SK-N-SH (cell line): Measurements from ENCODE around the gene ZC3H12A. TPM values are rescaled to one million over a fixed set of nuclear protein-coding genes. Genes with fewer than 3 reads are reported as not detected.

Experiments
- CTCF ChIA-PET: fragments of 300-600, 350-600 bp; formaldehyde crosslinking; extraction: SDS; loops from one replicate; lab custom pipeline; 2021; lab: Yijun Ruan, JAX
- POLR2A ChIA-PET: fragments of 350-600 bp; sonication (Branson Sonifier 250); formaldehyde crosslinking; extraction: SDS; loops from one replicate; lab custom pipeline; 2020; ENCODE audit warnings: antibody characterized with exemption, inconsistent platforms; lab: Yijun Ruan, JAX
- DNase-seq: peaks from one replicate; pipeline ENCODE4 v3.0.0; 2012
- H2AFZ ChIP-seq: fragments of 200-600 bp; sonication (generic); 2 replicates; pipeline ENCODE4 v1.8.1; 2016; ENCODE audit warnings: antibody characterized with exemption, mild to moderate bottlenecking, low read depth
- H3F3A ChIP-seq: fragments of 200-600 bp; sonication (generic); replicated peaks from 2 replicates; pipeline ENCODE3; 2016; ENCODE audit warnings: antibody characterized with exemption, mild to moderate bottlenecking; ENCODE audit not compliant: insufficient read depth
- H3K27ac ChIP-seq, 2 experiments: fragments of 200-500 bp in 1 of 2; fragments of 200-600 bp in 1 of 2; sonication (Bioruptor generic) in 1 of 2; sonication (generic), shearing (Covaris generic) in 1 of 2; 2 replicates each; pipeline versions ENCODE4 v1.5.1 to v1.6.1; 2014 to 2016; ENCODE audit warnings: low read depth in 2 of 2, inconsistent platforms in 1 of 2, low read length in 1 of 2, mild to moderate bottlenecking in 1 of 2, mixed read lengths in 1 of 2
- H3K27me3 ChIP-seq: fragments of 200-600 bp; sonication (generic), shearing (Covaris generic); 2 replicates; pipeline ENCODE4 v1.6.1; 2016; ENCODE audit warnings: mixed run types; ENCODE audit not compliant: insufficient read depth
- H3K36me3 ChIP-seq, 2 experiments: fragments of 200-500 bp in 1 of 2; fragments of 200-600 bp in 1 of 2; sonication (Bioruptor generic) in 1 of 2; sonication (generic) in 1 of 2; replicated peaks in 1 of 2; 2 replicates each; pipeline versions ENCODE3 to v1.5.1; 2014 to 2016; ENCODE audit warnings: low read length in 1 of 2, mild to moderate bottlenecking in 1 of 2; ENCODE audit not compliant: insufficient read depth in 2 of 2, control insufficient read depth in 1 of 2
- H3K4me1 ChIP-seq, 2 experiments: fragments of 200-500 bp in 1 of 2; fragments of 200-600 bp in 1 of 2; sonication (Bioruptor generic) in 1 of 2; sonication (generic), shearing (Covaris generic) in 1 of 2; 2 replicates each; pipeline versions ENCODE4 v1.5.1 to v1.6.1; 2014 to 2016; ENCODE audit warnings: low read depth in 1 of 2, low read length in 1 of 2, mixed run types in 1 of 2; ENCODE audit not compliant: insufficient read depth in 2 of 2, control insufficient read depth in 1 of 2
- H3K4me2 ChIP-seq: fragments of 200-600 bp; sonication (generic), shearing (Covaris generic); 2 replicates; pipeline ENCODE4 v1.6.1; 2017; ENCODE audit warnings: mixed run types
- H3K4me3 ChIP-seq, 2 experiments: fragments of 200-500 bp in 1 of 2; fragments of 200-600 bp in 1 of 2; sonication (Bioruptor generic) in 1 of 2; sonication (generic), shearing (Covaris generic) in 1 of 2; 2 replicates each; pipeline versions ENCODE4 v1.5.1 to v1.8.1; 2014 to 2016; ENCODE audit warnings: low read depth in 2 of 2, inconsistent platforms in 1 of 2, low read length in 1 of 2, mild to moderate bottlenecking in 1 of 2, mixed read lengths in 1 of 2, moderate library complexity in 1 of 2
- H3K79me2 ChIP-seq: fragments of 200-600 bp; sonication (generic); 2 replicates; pipeline ENCODE4 v1.8.1; 2017; ENCODE audit warnings: mild to moderate bottlenecking; ENCODE audit not compliant: insufficient read depth
- H3K9ac ChIP-seq: fragments of 200-600 bp; sonication (generic); 2 replicates; pipeline ENCODE4 v1.6.1; 2017; ENCODE audit warnings: mixed run types
- H3K9me2 ChIP-seq: fragments of 200-600 bp; sonication (generic); 2 replicates; pipeline ENCODE4 v1.6.1; 2017; ENCODE audit warnings: mixed run types
- H3K9me3 ChIP-seq: fragments of 200-600 bp; sonication (generic); 2 replicates; pipeline ENCODE4 v1.6.1; 2017; ENCODE audit warnings: mixed run types, mild to moderate bottlenecking, moderate library complexity
- H4K20me1 ChIP-seq: fragments of 200-600 bp; sonication (generic); 2 replicates; pipeline ENCODE4 v1.6.1; 2017; ENCODE audit warnings: mild to moderate bottlenecking, mixed run types; ENCODE audit not compliant: insufficient read depth
- EP300 ChIP-seq, 2 experiments: IDR thresholded peaks; 2 replicates each; pipeline versions ENCODE4 v1.4.0 to v1.6.1; 2012; ENCODE audit warnings: borderline replicate concordance in 1 of 2, low read depth in 1 of 2, low read length in 1 of 2
- GABPA ChIP-seq: IDR thresholded peaks from 2 replicates; pipeline ENCODE4 v1.4.0; 2012; ENCODE audit warnings: low read depth, mild to moderate bottlenecking
- JUND ChIP-seq: IDR thresholded peaks from 2 replicates; pipeline ENCODE4 v1.4.0; 2012
- MAX ChIP-seq: IDR thresholded peaks from 2 replicates; pipeline ENCODE4 v1.4.0; 2012; ENCODE audit warnings: low read depth
- NFIC ChIP-seq: IDR thresholded peaks from 2 replicates; pipeline ENCODE4 v1.4.0; 2012; ENCODE audit warnings: borderline replicate concordance
- NRF1 ChIP-seq: IDR thresholded peaks from 2 replicates; pipeline ENCODE4 v1.6.1; 2012; ENCODE audit warnings: low read depth, mild to moderate bottlenecking, low read length
- POLR2AphosphoS5 ChIP-seq: IDR thresholded peaks from 2 replicates; pipeline ENCODE4 v1.6.1; 2012; ENCODE audit warnings: low read depth, low read length
- RXRA ChIP-seq: IDR thresholded peaks from 2 replicates; pipeline ENCODE4 v1.4.0; 2012; ENCODE audit warnings: low read depth, mild to moderate bottlenecking, borderline replicate concordance
- SMC3 ChIP-seq: IDR thresholded peaks from 2 replicates; pipeline ENCODE4 v1.6.1; 2012; ENCODE audit warnings: low read depth, low read length, improper control_type of control experiment
- TAF1 ChIP-seq: IDR thresholded peaks from 2 replicates; pipeline ENCODE4 v1.6.1; 2012; ENCODE audit warnings: low read depth, mild to moderate bottlenecking, low read length, moderate library complexity, borderline replicate concordance
- TEAD4 ChIP-seq: IDR thresholded peaks from 2 replicates; pipeline ENCODE4 v1.4.0; 2012; ENCODE audit warnings: mild to moderate bottlenecking, borderline replicate concordance; ENCODE audit not compliant: insufficient read depth
- USF1 ChIP-seq: IDR thresholded peaks from 2 replicates; pipeline ENCODE4 v1.4.0; 2012; ENCODE audit warnings: low read depth, borderline replicate concordance
- WGBS: methylation state at CpG from one replicate; pipeline ENCODE4 v1.1.6; 2017; ENCODE audit warnings: low lambda C conversion rate; 5-methylcytosine and 5-hydroxymethylcytosine counted together
- polyA plus RNA-seq, 3 experiments: library from polyadenylated mRNA; depleted of rRNA; stranded (reverse); fragments of >200 nt; gene quantifications; 2 replicates each; pipeline ENCODE4 v1.2.3, GENCODE V29; 2012
- TF ChIP-seq, protein P1 (sequence below): fragments of 200-600 bp; sonication (generic); IDR thresholded peaks from 2 replicates; pipeline ENCODE4 v1.6.1; 2017; ENCODE audit warnings: antibody characterized with exemption, mild to moderate bottlenecking, moderate library complexity

ZC3H12A gene
- polyA plus RNA-seq, 1 of the 3 experiments (the other 2 are of a cell fraction) = 8.9 TPM

GRCh38 chr1:37472281-37472680 lies 2.1 kb upstream of the ZC3H12A start:
- H3K27me3 ChIP-seq = no peaks in the 10 kb centered on the region
- peaks cover 30% of the 10 kb centered on the region for H3F3A ChIP-seq
- H3K9me3 ChIP-seq = no peaks in the 10 kb centered on the region
- TF ChIP-seq TAF1 = no peak
- TF ChIP-seq, protein P1, sequence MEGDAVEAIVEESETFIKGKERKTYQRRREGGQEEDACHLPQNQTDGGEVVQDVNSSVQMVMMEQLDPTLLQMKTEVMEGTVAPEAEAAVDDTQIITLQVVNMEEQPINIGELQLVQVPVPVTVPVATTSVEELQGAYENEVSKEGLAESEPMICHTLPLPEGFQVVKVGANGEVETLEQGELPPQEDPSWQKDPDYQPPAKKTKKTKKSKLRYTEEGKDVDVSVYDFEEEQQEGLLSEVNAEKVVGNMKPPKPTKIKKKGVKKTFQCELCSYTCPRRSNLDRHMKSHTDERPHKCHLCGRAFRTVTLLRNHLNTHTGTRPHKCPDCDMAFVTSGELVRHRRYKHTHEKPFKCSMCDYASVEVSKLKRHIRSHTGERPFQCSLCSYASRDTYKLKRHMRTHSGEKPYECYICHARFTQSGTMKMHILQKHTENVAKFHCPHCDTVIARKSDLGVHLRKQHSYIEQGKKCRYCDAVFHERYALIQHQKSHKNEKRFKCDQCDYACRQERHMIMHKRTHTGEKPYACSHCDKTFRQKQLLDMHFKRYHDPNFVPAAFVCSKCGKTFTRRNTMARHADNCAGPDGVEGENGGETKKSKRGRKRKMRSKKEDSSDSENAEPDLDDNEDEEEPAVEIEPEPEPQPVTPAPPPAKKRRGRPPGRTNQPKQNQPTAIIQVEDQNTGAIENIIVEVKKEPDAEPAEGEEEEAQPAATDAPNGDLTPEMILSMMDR = 0 out of 2 replicates have a peak, but pooled peaks have one; percentile 5
- WGBS = 81% methylated on average over 7 of the region's 7 CpGs
- no peaks in the 10 kb centered on the region for H3K36me3 ChIP-seq
- POLR2A ChIA-PET = interaction anchor here (1.0 kb wide), 2 partner anchors 13 to 42 kb away, joined by 3 to 4 read pairs; partner anchors contain the start of gene MEAF6
- peaks cover 48 to 53% of the 10 kb centered on the region in 2 experiments for H3K4me1 ChIP-seq
- peak overlapping the region; percentile 75; the same call in 1 of the 2 replicates for H3K9ac ChIP-seq
- H2AFZ ChIP-seq = peak overlapping the region; percentile 58; the same call in 1 of the 2 replicates
- H3K4me3 ChIP-seq = peak overlapping the region; percentile 4 to 12; a peak in 3 of 4 replicates
- no peak for DNase-seq
- peaks cover 43% of the 10 kb centered on the region for H3K79me2 ChIP-seq
- CTCF ChIA-PET = interaction anchor here (1.5 to 18.1 kb wide), 4 partner anchors 14 to 42 kb away, joined by 3 to 170 read pairs (median 65); partner anchors contain the start of gene MEAF6
- peak overlapping the region; percentile 93 for H3K4me2 ChIP-seq
- no peaks in the 10 kb centered on the region for H3K9me2 ChIP-seq
- H4K20me1 ChIP-seq = no peaks in the 10 kb centered on the region
- peak overlapping the region; percentile 89 to 92 for H3K27ac ChIP-seq

GRCh38 chr1:37472994-37473393 lies 1.4 kb upstream of the ZC3H12A start:
- peak overlapping the region; percentile 93 for H3K4me2 ChIP-seq
- CTCF ChIA-PET = interaction anchor here (0.6 to 18.1 kb wide), 3 partner anchors 13 to 209 kb away, joined by 3 to 170 read pairs (median 123); no protein-coding TSS in a partner anchor

More at GRCh38 chr1:37472994-37473393, 1.4 kb upstream of the ZC3H12A start:
- Histone ChIP-seq H3K9me3 (no peaks in the 10 kb centered on the region), H3K27ac (peak overlapping the region; percentile 89 to 92), H3K9me2 (no peaks in the 10 kb centered on the region), H3F3A (peaks cover 32% of the 10 kb centered on the region), H3K9ac (peak overlapping the region; percentile 81; the same call in 1 of the 2 replicates), H4K20me1 (no peaks in the 10 kb centered on the region), H3K79me2 (peaks cover 50% of the 10 kb centered on the region), H3K27me3 (no peaks in the 10 kb centered on the region), H2AFZ (no peak overlapping the region), H3K36me3 (peaks cover 0 to 5% of the 10 kb centered on the region in 2 experiments), H3K4me3 (peak overlapping the region; percentile 82 to 94; a peak in 3 of 4 replicates), H3K4me1 (peaks cover 55 to 60% of the 10 kb centered on the region in 2 experiments)
- no peak for DNase-seq
- POLR2A ChIA-PET = interaction anchor here (1.0 kb wide), 1 partner anchor 41 kb away, joined by 4 read pairs; the partner anchor contains the start of gene MEAF6
- WGBS = 70% methylated on average over 1 of the region's 1 CpG
- no peak for TF ChIP-seq JUND
- TF ChIP-seq MAX = no peak
- TF ChIP-seq NRF1 = no peak
- TF ChIP-seq POLR2AphosphoS5 = no peak
- no peak for TF ChIP-seq USF1
- TF ChIP-seq RXRA = no peak
- TF ChIP-seq, protein P1 = no peak
- TF ChIP-seq NFIC = no peak
- TF ChIP-seq TEAD4 = no peak
- TF ChIP-seq GABPA = no peak
- no peak for TF ChIP-seq EP300 (IDR thresholded peaks at IDR 0.05; ENCODE audit: borderline replicate concordance in 1 of 2, low read depth in 1 of 2, low read length in 1 of 2)
- no peak for TF ChIP-seq SMC3
- no peak for TF ChIP-seq TAF1
